Aorta (tissue), 5 donors: ENCODE results near the gene NT5C3A. TPM values are rescaled to one million over a fixed set of nuclear protein-coding genes. Genes with fewer than 3 reads are reported as not detected.
"Not testable (repeated sequence)": the region's sequence is repeated elsewhere in the genome, so short reads cannot be mapped to it uniquely, and the experiment has no call there.

Source experiments
- ATAC-seq: fragments of 200-7000 bp; cut with Tn5 transposase; one replicate; pipeline ENCODE4 v1.9.1; 2022; ENCODE audit warnings: moderate library complexity; ENCODE audit not compliant: low FRiP score
- DNase-seq, 2 donors: peaks; one replicate each; pipeline ENCODE4 v3.0.0-alpha.2; 2020
- H3K27ac ChIP-seq, 2 donors: one replicate each; pipeline ENCODE4 v1.5.1; 2013; ENCODE audit warnings: low read length in 2 of 2, mild to moderate bottlenecking in 2 of 2, moderate library complexity in 2 of 2, control low read depth in 1 of 2, inconsistent platforms in 1 of 2, low read depth in 1 of 2
- H3K27me3 ChIP-seq, 2 donors: one replicate each; pipeline ENCODE4 v1.6.1; 2013; ENCODE audit warnings: control low read depth in 1 of 2, low read length in 1 of 2, mild to moderate bottlenecking in 1 of 2, moderate library complexity in 1 of 2; ENCODE audit not compliant: insufficient read depth in 2 of 2, control insufficient read depth in 1 of 2
- H3K36me3 ChIP-seq, 2 donors: one replicate each; pipeline ENCODE4 v1.6.1; 2013; ENCODE audit warnings: control low read depth in 1 of 2, low read length in 1 of 2, mild to moderate bottlenecking in 1 of 2; ENCODE audit not compliant: insufficient read depth in 2 of 2, control insufficient read depth in 1 of 2
- H3K4me1 ChIP-seq, 2 donors: one replicate each; pipeline ENCODE4 v1.6.1; 2013; ENCODE audit warnings: low read length in 2 of 2, control low read depth in 1 of 2, mild to moderate bottlenecking in 1 of 2, moderate library complexity in 1 of 2; ENCODE audit not compliant: insufficient read depth in 2 of 2, control insufficient read depth in 1 of 2
- H3K4me3 ChIP-seq, 2 donors: one replicate each; pipeline ENCODE4 v1.5.1; 2013; ENCODE audit warnings: low read length in 2 of 2, control low read depth in 1 of 2, mild to moderate bottlenecking in 1 of 2
- H3K9me3 ChIP-seq: one replicate; pipeline ENCODE4 v1.6.1; 2013; ENCODE audit warnings: mild to moderate bottlenecking, low read length; ENCODE audit not compliant: control insufficient read depth
- WGBS, 2 donors: extraction: QIAGEN DNeasy Blood & Tissue Kit; methylation state at CpG; one replicate each; pipeline ENCODE4 v1.1.7; 2013; 5-methylcytosine and 5-hydroxymethylcytosine counted together
- intact Hi-C, 2 donors: fragments of 100-400 bp; cut with DNase I; formaldehyde crosslinking; loops; one replicate each; pipeline versions ENCODE4 v1.14.2 to v1.15.0; 2022
- polyA plus RNA-seq, 2 donors: library from polyadenylated mRNA; stranded (reverse); fragments of 200-250 nt; gene quantifications; one replicate each; pipeline ENCODE4 v1.2.3, GENCODE V29; 2013
- total RNA-seq, 2 donors: library from RNA; stranded (reverse); fragmentation: NEBNext Ultra II Directional; extraction: Animal tissue kit (Norgen Biotek cat#: 25700); gene quantifications; one replicate each; pipeline ENCODE4 v1.2.1, GENCODE V29; 2021
- donor health status: healthy with polysubstance abuse.
- donor health status: Bipolar disorder and iron deficiency.
- donor health status: DM: no; HTN: no; CAD: no.
- donor health status: DM: no; HTN: no; CAD: no.
- donor health status: DM: yes; HTN: yes; CAD: no.

The NT5C3A gene
- total and polyA plus RNA-seq, 4 donors, result 14.5 to 28.2 (median 16.4) TPM

DNA sequence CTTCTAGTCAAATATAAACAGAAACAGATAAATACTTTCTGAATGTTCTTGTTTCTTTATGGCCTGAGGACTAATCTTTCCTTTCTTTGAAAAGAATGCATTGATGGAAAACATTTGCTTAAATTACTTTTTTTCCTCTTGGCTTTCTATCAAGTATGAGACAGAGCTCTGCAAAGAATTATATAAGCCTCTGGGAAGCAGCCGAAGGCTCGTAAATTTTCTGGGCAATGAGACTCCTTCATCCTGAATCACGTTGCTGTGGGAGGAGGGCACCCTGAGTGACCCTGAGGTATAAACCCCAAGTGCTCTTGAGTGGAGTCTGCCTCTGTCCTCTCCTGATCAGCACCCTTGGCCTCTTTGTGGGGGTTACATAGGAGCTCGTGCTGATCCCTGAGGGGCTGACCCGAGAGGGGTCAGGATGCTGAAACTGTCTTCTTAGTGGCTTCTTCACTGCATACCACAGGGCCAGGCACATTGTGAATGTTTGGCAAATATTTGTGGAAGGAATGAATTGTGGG is 71.4 kb downstream of the NT5C3A start:
- H3K4me1 ChIP-seq, H3K27me3 ChIP-seq, H3K9me3 ChIP-seq, H3K36me3 ChIP-seq, DNase-seq, H3K27ac ChIP-seq, H3K4me3 ChIP-seq, intact Hi-C loops, ATAC-seq: not testable (repeated sequence)
- WGBS, 2 donors, result 22 to 24% methylated on average over 5 of the region's 5 CpGs

DNA sequence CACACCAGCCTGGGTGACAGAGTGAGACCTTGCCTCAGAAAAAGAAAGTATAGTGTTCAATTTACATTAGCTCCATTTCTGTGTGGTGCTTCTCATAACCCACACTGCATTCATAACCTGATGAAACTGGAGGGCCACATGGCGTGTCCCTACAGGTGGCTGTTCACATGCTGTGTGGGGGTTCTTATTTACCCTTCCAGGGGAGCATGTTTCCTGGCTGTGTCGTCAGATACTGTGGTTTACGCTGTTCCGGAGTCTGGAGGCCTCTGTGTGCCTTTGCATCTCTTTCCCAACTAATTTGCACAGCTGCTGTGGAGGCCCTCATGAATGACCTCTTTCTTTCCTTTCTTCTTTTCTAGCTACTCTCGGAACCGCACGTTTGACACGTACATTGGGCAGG is 74.4 kb downstream of the NT5C3A start:
- H3K9me3 ChIP-seq, H3K4me1 ChIP-seq, H3K4me3 ChIP-seq, ATAC-seq, H3K36me3 ChIP-seq, intact Hi-C loops, DNase-seq, H3K27me3 ChIP-seq, H3K27ac ChIP-seq: not testable (repeated sequence)
- 89 to 98% methylated on average over 7 to 8 of the region's 8 CpGs for WGBS, 2 donors

DNA sequence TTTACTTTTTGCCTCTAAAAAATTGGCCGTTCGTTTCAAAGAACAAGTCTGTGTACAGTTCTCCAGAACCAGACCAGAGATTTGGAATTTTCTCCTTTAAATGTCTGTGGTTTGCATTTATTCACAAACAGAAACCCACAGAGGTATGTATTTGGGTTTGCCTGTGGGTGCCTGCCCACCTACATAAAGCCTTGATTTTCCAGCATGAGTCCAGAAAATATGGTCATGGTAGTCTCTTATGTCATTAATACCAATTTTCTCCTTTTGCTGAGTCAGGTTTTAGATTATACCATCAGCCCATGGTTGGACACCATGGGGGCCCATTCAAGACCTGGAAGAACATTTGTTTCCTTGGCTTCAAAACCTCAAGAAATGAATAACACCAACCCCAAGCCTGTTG is 82.7 kb downstream of the NT5C3A start:
- intact Hi-C loops, H3K27me3 ChIP-seq, H3K27ac ChIP-seq, DNase-seq, H3K36me3 ChIP-seq, H3K4me3 ChIP-seq, ATAC-seq, H3K9me3 ChIP-seq, H3K4me1 ChIP-seq: not testable (repeated sequence)
- WGBS, 2 donors, result no CpG with 5 or more reads among the region's 2 CpGs

DNA sequence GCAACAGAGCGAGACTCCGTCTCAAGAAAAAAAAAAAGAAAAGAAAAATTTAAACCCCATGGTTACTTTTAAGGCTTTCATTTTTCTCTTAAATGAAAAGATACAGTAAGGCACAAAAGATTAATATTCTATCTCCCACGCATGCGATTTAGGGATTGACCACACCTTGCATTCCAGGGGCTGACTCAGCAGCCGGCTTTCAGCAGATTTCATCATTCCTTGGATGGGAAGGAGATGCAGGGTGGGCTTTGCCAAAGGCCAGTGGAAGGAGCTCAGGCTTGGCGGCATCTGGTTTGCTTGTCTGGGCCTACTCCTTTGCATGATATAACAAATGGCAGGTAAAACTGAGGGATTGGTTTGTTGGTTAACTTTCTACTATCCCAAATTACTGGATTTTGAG is 83.3 kb downstream of the NT5C3A start:
- peak in 1 of 2 donors; percentile 55 for DNase-seq
- H3K9me3 ChIP-seq, H3K4me1 ChIP-seq, H3K27me3 ChIP-seq, H3K27ac ChIP-seq, intact Hi-C loops, H3K4me3 ChIP-seq, H3K36me3 ChIP-seq: not testable (repeated sequence)
- 92 to 93% methylated on average over 6 of the region's 6 CpGs for WGBS, 2 donors
- peak; percentile 57 for ATAC-seq

DNA sequence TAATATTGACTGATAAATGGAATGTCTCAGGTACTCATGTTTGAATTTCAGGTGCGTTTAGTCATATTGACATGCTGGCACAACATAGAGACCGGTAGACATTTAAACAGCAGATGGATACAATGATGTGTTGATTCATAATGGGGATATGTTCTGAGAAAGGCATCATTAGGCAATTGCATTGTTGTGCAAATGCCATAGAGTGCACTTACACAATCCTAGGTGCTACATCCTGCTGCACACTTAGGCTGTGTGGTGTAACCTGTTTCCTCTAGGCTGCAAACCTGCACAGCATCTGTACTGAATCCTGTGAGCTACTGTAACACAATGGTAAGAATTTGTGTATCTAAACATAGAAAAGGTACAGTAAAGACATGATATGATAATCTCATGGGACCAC is 85.4 kb downstream of the NT5C3A start:
- DNase-seq, H3K36me3 ChIP-seq, H3K27ac ChIP-seq, H3K27me3 ChIP-seq, H3K4me3 ChIP-seq, intact Hi-C loops, H3K4me1 ChIP-seq, H3K9me3 ChIP-seq, ATAC-seq: not testable (repeated sequence)
- WGBS, 2 donors, result 92 to 96% methylated on average over 2 of the region's 2 CpGs

DNA sequence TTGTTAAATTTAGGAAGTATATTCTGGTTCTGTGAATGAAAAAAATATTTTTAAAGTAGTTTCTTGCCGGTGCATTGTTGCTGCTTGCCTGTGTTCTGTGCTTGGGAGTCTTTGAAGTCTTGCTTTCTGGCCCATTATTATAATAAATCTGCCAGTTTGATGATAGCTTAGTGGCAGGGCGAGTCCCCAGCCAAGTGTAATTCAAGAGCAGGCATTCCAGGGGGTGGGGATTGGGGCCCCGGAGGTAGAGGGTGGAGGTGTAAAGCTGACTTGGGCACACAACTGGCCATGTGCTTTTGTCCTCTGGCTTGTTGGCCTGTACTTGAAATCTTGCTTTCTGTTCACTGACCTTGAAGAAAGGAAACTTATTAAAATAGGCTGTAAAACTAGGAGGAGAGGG is 90.6 kb downstream of the NT5C3A start:
- H3K36me3 ChIP-seq, ATAC-seq, intact Hi-C loops, H3K9me3 ChIP-seq, H3K27me3 ChIP-seq, H3K4me3 ChIP-seq, DNase-seq, H3K27ac ChIP-seq, H3K4me1 ChIP-seq: not testable (repeated sequence)
- WGBS, 2 donors, result 12 to 18% methylated on average over 2 to 3 of the region's 3 CpGs

DNA sequence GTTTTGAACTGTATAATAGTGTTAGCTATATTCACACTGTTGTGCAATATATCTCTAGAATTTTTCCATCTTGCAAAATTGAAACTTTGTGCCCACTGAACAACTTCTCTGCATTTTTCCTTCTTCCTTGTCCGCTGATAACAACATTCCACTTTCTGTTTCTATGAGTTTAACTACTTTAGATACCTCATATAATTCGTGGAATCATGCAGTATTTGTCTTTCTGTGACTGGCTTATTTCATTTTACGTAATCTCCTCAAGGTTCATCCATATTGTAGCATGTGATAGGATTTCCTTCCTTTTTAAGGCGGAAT is 95.4 kb downstream of the NT5C3A start:
- H3K9me3 ChIP-seq, H3K27me3 ChIP-seq, H3K36me3 ChIP-seq, intact Hi-C loops, H3K4me3 ChIP-seq, H3K4me1 ChIP-seq, H3K27ac ChIP-seq, ATAC-seq, DNase-seq: not testable (repeated sequence)
- 83 to 84% methylated on average over 4 of the region's 4 CpGs for WGBS, 2 donors

DNA sequence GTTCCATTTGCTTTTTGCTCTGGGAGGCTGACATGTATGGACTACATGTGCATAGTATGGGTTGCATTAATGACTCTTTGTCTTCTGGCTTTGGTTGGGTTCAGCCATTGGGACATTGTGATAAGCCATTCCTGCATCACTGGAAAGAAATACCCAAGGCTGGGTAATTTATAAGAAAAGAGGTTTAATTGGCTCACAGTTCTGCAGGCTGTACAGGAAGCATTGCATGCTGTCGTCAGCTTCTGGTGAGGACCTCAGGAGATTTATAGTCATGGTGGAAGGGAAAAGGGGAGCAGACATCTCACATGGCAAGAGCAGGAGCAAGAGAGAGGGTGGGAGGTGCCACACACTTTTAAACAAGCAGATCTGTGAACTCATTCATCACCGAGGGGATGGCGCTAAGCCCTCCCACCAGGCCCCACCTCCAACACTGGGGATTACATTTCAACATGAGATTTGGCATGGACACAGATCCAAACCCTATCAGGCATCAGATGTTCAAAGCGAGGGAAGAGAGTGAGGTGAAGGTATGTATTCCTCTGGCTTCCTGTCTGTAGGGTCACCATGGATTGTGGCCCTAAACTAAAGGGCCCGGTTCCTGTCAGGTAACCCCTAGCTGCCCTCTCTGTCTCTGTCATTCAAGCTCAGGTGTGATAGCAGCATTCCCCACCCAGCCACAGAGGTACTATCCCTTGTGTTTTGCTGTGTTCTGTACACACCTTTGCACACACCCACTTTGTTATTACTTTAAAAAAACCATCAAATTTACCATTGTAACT is 95.9 kb downstream of the NT5C3A start:
- H3K27me3 ChIP-seq, DNase-seq, ATAC-seq, H3K4me3 ChIP-seq, H3K27ac ChIP-seq, H3K36me3 ChIP-seq, intact Hi-C loops, H3K4me1 ChIP-seq, H3K9me3 ChIP-seq: not testable (repeated sequence)
- WGBS, 2 donors, result 70 to 76% methylated on average over 3 to 4 of the region's 5 CpGs

DNA sequence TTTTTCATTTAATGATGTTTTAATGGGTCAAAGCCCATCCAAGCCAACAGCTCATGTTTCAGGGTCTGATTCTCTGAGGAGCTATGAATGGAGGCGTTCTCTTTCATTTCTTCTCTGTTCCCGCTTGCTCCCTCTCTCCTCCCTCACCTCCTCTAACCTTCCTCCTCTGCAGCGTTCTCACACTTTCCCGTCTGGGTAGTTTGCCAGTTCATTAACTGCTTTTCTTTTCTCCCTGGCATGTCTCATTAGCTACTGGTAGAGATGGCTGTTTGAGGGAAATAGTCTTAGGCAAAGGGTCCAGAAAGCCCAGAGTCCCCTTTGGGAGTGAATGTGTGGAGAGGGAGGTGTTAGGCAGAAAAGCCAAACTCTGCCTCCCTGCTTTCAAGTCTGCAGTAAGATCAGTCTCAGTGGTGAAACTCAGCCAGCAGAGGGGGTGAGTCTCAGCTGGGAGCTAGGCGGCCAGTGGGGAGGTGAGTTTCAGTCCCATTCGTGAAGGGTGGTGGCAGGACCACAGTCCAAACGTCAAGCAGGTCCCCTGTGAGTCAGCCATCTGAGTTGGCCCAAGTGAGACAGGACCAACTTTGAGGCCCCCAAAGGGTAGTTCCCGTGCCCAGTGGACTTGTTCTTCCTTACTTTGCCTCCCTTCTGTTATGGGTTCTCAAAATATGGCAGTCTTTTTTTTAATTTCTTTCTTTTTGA is 98.0 kb downstream of the NT5C3A start:
- DNase-seq, H3K27me3 ChIP-seq, H3K4me1 ChIP-seq, intact Hi-C loops, H3K9me3 ChIP-seq, H3K27ac ChIP-seq, H3K36me3 ChIP-seq, H3K4me3 ChIP-seq: not testable (repeated sequence)
- 23 to 34% methylated on average over 6 to 7 of the region's 8 CpGs for WGBS, 2 donors
- ATAC-seq, result peak; percentile 67
